Measurements from ENCODE around the gene PLA2G1B. TPM values are rescaled to one million over a fixed set of nuclear protein-coding genes. Genes with fewer than 3 reads are reported as not detected.

PLA2G1B gene
- total and polyA plus RNA-seq, 9 donors = 0.36 to 0.75 TPM; not detected in 7

DNA sequence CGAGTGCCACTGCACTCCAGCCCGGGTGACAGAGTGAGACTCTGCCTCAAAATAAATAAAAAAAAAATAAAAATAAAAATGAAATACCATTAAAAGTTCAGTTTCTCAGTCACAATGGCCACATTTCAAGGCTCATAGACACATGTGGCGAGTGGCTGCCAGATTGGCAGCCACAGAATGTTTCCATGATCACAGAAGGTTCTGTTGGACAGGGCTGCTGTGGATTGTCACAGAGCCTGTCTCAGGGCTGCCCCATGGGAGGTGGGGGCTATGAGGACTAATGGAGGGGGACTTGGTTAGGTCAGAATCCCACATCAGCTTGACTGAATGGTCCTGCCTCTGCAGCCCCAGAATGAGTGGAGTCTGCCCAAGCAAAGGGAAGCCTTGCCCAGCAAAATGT lies 3.8 kb upstream of the PLA2G1B start:
- Histone ChIP-seq H3K4me3 (ENCODE audit: low read length) (no peak overlapping the region), H3K27me3 (ENCODE audit: control insufficient read depth, insufficient read depth, low read length) (no peaks in the 10 kb centered on the region), H3K9me3 (replicated peaks; ENCODE audit: control insufficient read depth, low read depth, low read length) (peaks cover 4% of the 10 kb centered on the region), H3K27ac (ENCODE audit: low read length) (no peak overlapping the region), H3K4me1 (ENCODE audit: control insufficient read depth, insufficient read depth, low read length) (no peaks in the 10 kb centered on the region), H3K36me3 (ENCODE audit: control insufficient read depth, insufficient read depth, low read length) (no peaks in the 10 kb centered on the region)
- whole genome bisulfite sequencing (ENCODE audit: insufficient coverage) = no CpG with 5 or more reads among the region's 3 CpGs
- no peak for DNase-seq

GRCh38 chr12:120328228-120328627 lies 649 bp upstream of the PLA2G1B start:
- H3K4me3 ChIP-seq (ENCODE audit: low read length) = no peak overlapping the region
- H3K4me1 ChIP-seq (ENCODE audit: control insufficient read depth, insufficient read depth, low read length) = peaks cover 7% of the 10 kb centered on the region
- no peaks in the 10 kb centered on the region for H3K36me3 ChIP-seq (ENCODE audit: control insufficient read depth, insufficient read depth, low read length)
- no peak overlapping the region for H3K27ac ChIP-seq (ENCODE audit: low read length)
- H3K27me3 ChIP-seq (ENCODE audit: control insufficient read depth, insufficient read depth, low read length) = no peaks in the 10 kb centered on the region
- 78% methylated on average over 3 of the region's 4 CpGs for WGBS (ENCODE audit: insufficient coverage)
- no peak for DNase-seq
- no peaks in the 10 kb centered on the region for H3K9me3 ChIP-seq (replicated peaks; ENCODE audit: control insufficient read depth, low read depth, low read length)

DNA sequence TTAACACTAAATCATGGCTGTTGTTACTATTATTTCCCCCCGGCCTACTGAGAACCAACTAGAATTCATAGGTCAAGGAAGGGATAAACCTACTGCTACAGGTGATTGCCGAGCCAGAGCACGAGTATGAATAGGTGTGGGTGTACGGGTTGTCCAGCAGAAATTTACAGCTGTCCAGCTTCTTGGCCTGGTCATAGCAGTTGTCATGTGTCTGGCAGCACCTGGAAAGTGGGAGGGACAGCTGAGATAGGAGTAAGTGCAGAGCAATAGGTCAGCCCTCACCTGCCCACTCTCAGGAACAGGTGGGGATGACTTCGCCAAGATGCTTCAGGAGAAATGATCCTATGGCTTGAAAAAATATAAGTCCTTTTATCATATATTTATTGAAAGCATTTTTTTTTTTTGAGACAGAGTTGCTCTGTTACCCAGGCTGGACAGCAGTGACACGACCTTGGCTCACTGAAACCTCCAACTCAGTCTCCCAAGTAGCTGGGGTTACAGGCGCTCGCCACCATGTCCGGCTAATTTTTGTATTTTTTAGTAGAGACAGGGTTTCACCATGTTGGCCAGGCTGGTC lies 2.6 kb downstream of the PLA2G1B start:
- Histone ChIP-seq H3K4me1 (ENCODE audit: control insufficient read depth, insufficient read depth, low read length) (peaks cover 7% of the 10 kb centered on the region), H3K27ac (ENCODE audit: low read length) (no peak overlapping the region), H3K4me3 (ENCODE audit: low read length) (no peak overlapping the region), H3K27me3 (ENCODE audit: control insufficient read depth, insufficient read depth, low read length) (no peaks in the 10 kb centered on the region), H3K9me3 (replicated peaks; ENCODE audit: control insufficient read depth, low read depth, low read length) (no peaks in the 10 kb centered on the region), H3K36me3 (ENCODE audit: control insufficient read depth, insufficient read depth, low read length) (no peaks in the 10 kb centered on the region)
- DNase-seq = no peak
- 69% methylated on average over 2 of the region's 9 CpGs for WGBS (ENCODE audit: insufficient coverage)

DNA sequence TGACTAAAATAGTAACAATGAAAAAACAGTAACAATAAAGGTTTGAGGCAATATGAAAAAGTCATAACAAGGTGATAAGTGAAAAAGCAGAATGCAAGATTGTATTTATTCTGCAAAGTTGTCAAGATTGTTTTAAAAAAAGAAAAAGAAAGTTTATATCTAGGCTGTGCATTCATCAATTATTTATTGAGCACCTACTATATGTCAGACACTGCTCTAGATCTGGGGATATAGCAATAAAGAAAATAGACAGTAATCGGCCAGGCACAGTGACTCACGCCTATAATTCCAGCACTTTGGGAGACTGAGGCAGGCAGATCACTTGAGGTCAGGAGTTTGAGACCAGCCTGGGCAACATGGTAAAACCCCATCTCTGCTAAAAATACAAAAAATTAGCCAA lies 3.8 kb downstream of the PLA2G1B start:
- Histone ChIP-seq H3K27ac (ENCODE audit: low read length) (no peak overlapping the region), H3K9me3 (replicated peaks; ENCODE audit: control insufficient read depth, low read depth, low read length) (no peaks in the 10 kb centered on the region)
- no CpG with 5 or more reads among the region's 2 CpGs for WGBS (ENCODE audit: insufficient coverage)

DNA sequence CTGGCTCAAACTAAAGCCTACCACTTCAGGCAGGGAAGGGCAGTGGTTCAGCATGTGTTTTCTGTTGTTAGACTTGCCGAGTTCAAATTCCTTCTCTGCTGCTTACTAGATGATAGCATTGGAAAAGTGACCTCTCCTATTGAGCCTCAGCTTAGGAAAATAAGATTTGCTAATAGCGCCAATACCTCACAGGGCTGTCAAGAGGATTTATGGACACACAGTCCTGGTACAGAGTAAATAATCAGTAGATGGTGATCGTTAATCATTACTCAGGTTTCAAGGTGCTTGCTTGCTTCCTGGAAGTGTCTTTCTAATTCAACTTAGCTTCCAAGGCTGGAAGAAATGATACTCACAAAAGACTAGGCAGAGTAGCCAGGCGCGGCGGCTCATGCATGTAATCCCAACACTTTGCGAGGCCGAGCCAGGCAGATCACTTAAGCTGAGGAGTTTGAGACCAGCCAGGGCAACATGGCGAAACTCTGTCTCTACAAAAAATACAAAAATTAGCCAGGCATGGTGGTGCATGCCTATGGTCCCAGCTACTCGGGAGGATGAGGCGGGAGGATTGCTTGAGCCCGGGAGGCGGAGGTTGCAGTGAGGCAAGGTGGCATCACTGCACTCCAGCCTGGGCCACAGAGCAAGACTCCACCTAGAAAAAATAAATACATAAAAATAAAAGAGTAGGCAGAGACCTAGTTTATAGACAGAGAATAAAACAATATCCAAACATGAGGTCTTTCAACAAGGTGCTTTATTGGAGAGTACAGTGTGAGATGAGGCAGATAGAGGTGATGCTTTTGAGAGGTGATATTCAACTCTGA lies 6.0 kb downstream of the PLA2G1B start:
- Histone ChIP-seq H3K9me3 (replicated peaks; ENCODE audit: control insufficient read depth, low read depth, low read length) (no peaks in the 10 kb centered on the region), H3K27ac (ENCODE audit: low read length) (no peak overlapping the region), H3K4me3 (ENCODE audit: low read length) (no peak overlapping the region), H3K36me3 (ENCODE audit: control insufficient read depth, insufficient read depth, low read length) (no peaks in the 10 kb centered on the region), H3K27me3 (ENCODE audit: control insufficient read depth, insufficient read depth, low read length) (no peaks in the 10 kb centered on the region), H3K4me1 (ENCODE audit: control insufficient read depth, insufficient read depth, low read length) (peaks cover 11% of the 10 kb centered on the region)
- no peak for DNase-seq
- 59% methylated on average over 5 of the region's 13 CpGs for WGBS (ENCODE audit: insufficient coverage)

More for the DNA sequence above, 3.8 kb downstream of the PLA2G1B start:
- Histone ChIP-seq H3K36me3 (ENCODE audit: control insufficient read depth, insufficient read depth, low read length) (no peaks in the 10 kb centered on the region), H3K27me3 (ENCODE audit: control insufficient read depth, insufficient read depth, low read length) (no peaks in the 10 kb centered on the region), H3K4me3 (ENCODE audit: low read length) (no peak overlapping the region), H3K4me1 (ENCODE audit: control insufficient read depth, insufficient read depth, low read length) (peaks cover 7% of the 10 kb centered on the region)
- no peak for DNase-seq

GRCh38 chr12:120317224-120318105 lies 10.1 kb downstream of the PLA2G1B start:
- peak; percentile 100 for DNase-seq
- Histone ChIP-seq H3K36me3 (ENCODE audit: control insufficient read depth, insufficient read depth, low read length) (no peaks in the 10 kb centered on the region), H3K27ac (ENCODE audit: low read length) (peak overlapping the region; percentile 67), H3K4me1 (ENCODE audit: control insufficient read depth, insufficient read depth, low read length) (peaks cover 4% of the 10 kb centered on the region), H3K9me3 (replicated peaks; ENCODE audit: control insufficient read depth, low read depth, low read length) (no peaks in the 10 kb centered on the region), H3K4me3 (ENCODE audit: low read length) (peak overlapping the region; percentile 50), H3K27me3 (ENCODE audit: control insufficient read depth, insufficient read depth, low read length) (no peaks in the 10 kb centered on the region)
- 0% methylated on average over 12 of the region's 42 CpGs for WGBS (ENCODE audit: insufficient coverage)

GRCh38 chr12:120316798-120317223 lies 10.8 kb downstream of the PLA2G1B start:
- Histone ChIP-seq H3K27ac (ENCODE audit: low read length) (peak overlapping the region; percentile 67), H3K36me3 (ENCODE audit: control insufficient read depth, insufficient read depth, low read length) (no peaks in the 10 kb centered on the region), H3K27me3 (ENCODE audit: control insufficient read depth, insufficient read depth, low read length) (no peaks in the 10 kb centered on the region), H3K4me3 (ENCODE audit: low read length) (peak overlapping the region; percentile 50), H3K4me1 (ENCODE audit: control insufficient read depth, insufficient read depth, low read length) (peaks cover 4% of the 10 kb centered on the region), H3K9me3 (replicated peaks; ENCODE audit: control insufficient read depth, low read depth, low read length) (no peaks in the 10 kb centered on the region)
- DNase-seq = no peak
- 71% methylated on average over 6 of the region's 9 CpGs for WGBS (ENCODE audit: insufficient coverage)

DNA sequence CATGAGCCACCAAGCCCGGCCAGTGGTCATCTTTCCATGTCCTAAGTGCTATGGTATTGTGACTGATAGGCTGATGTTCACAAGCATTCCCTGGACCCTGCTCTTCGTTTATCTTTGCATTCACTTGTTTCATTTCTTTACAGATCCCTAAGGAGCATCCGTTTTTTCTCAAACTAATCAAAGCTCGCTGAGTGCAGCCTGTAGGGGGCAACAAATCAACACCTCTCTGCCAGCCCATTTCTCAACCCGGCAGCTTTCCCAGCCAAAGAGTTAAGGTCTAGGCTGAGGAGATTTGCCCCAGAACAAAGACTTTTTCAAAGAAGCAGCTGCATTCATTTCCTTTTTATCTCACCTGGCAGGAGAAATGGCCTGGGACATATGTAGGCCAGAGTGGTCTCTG lies 13.4 kb downstream of the PLA2G1B start:
- Histone ChIP-seq H3K9me3 (replicated peaks; ENCODE audit: control insufficient read depth, low read depth, low read length) (no peaks in the 10 kb centered on the region), H3K36me3 (ENCODE audit: control insufficient read depth, insufficient read depth, low read length) (no peaks in the 10 kb centered on the region), H3K27me3 (ENCODE audit: control insufficient read depth, insufficient read depth, low read length) (no peaks in the 10 kb centered on the region), H3K27ac (ENCODE audit: low read length) (no peak overlapping the region), H3K4me3 (ENCODE audit: low read length) (no peak overlapping the region), H3K4me1 (ENCODE audit: control insufficient read depth, insufficient read depth, low read length) (peaks cover 4% of the 10 kb centered on the region)
- DNase-seq = no peak
- 37% methylated on average over 3 of the region's 5 CpGs for WGBS (ENCODE audit: insufficient coverage)

GRCh38 chr12:120301962-120302815 lies 25.4 kb downstream of the PLA2G1B start, which contains the start of gene SIRT4:
Gene SIRT4, plus strand, starts transcription at chr12:120302321. Its CDS starts 1,241 bp downstream, at chr12:120303562.
- peak within 1 kb of the TSS; percentile 76 for H3K27ac ChIP-seq (ENCODE audit: low read length)
- peaks cover 4% of the 10 kb centered on the region for H3K4me1 ChIP-seq (ENCODE audit: control insufficient read depth, insufficient read depth, low read length)
- no peaks in the 10 kb centered on the region for H3K36me3 ChIP-seq (ENCODE audit: control insufficient read depth, insufficient read depth, low read length)
- H3K27me3 ChIP-seq (ENCODE audit: control insufficient read depth, insufficient read depth, low read length) = no peaks in the 10 kb centered on the region
- DNase-seq = peak; percentile 98
- 0% methylated on average over 7 of the region's 31 CpGs for WGBS (ENCODE audit: insufficient coverage)
- no peaks in the 10 kb centered on the region for H3K9me3 ChIP-seq (replicated peaks; ENCODE audit: control insufficient read depth, low read depth, low read length)
- peak within 1 kb of the TSS; percentile 50 for H3K4me3 ChIP-seq (ENCODE audit: low read length)
